Spleen (tissue), 11 donors: Measurements from ENCODE around the gene ST3GAL6. TPM values are rescaled to one million over a fixed set of nuclear protein-coding genes. Genes with fewer than 3 reads are reported as not detected.

ENCODE experiments used
- DNase-seq: peaks from one replicate; pipeline ENCODE4 v3.0.0-alpha.2; 2020
- H3K27ac ChIP-seq, 8 donors: fragments of 200-600 bp; sonication (generic) in 7 of 8; 1 replicate in 4 of 8; 2 replicates in 4 of 8; pipeline versions ENCODE4 v1.5.0 to v1.8.0; 2016 to 2021; ENCODE audit warnings: inconsistent platforms in 4 of 8, mild to moderate bottlenecking in 4 of 8, moderate library complexity in 1 of 8
- H3K27me3 ChIP-seq, 7 donors: fragments of 200-600 bp; sonication (generic) in 6 of 7; replicated peaks in 1 of 7; 1 replicate in 4 of 7; 2 replicates in 3 of 7; pipeline versions ENCODE4 v1.5.0 to v1.8.0; 2016 to 2021; ENCODE audit warnings: inconsistent platforms in 3 of 7, mild to moderate bottlenecking in 1 of 7
- H3K36me3 ChIP-seq, 6 donors: fragments of 200-600 bp; sonication (generic) in 5 of 6; 1 replicate in 4 of 6; 2 replicates in 2 of 6; pipeline versions ENCODE4 v1.5.0 to v1.8.0; 2016 to 2021; ENCODE audit warnings: inconsistent platforms in 2 of 6
- H3K4me1 ChIP-seq, 6 donors: fragments of 200-600 bp; sonication (generic) in 5 of 6; 1 replicate in 3 of 6; 2 replicates in 3 of 6; pipeline versions ENCODE4 v1.5.0 to v1.8.0; 2016 to 2021; ENCODE audit warnings: inconsistent platforms in 3 of 6
- H3K4me3 ChIP-seq, 8 donors: fragments of 200-600 bp; sonication (generic) in 7 of 8; 1 replicate in 4 of 8; 2 replicates in 4 of 8; pipeline versions ENCODE4 v1.5.0 to v1.8.0; 2016 to 2021; ENCODE audit warnings: inconsistent platforms in 4 of 8, mild to moderate bottlenecking in 4 of 8, moderate library complexity in 2 of 8
- H3K9me3 ChIP-seq, 8 donors: fragments of 200-600 bp; sonication (generic) in 7 of 8; 1 replicate in 4 of 8; 2 replicates in 4 of 8; pipeline versions ENCODE4 v1.5.0 to v1.8.0; 2016 to 2021; ENCODE audit warnings: inconsistent platforms in 4 of 8
- POLR2A ChIP-seq, 3 donors: fragments of 450-650 bp; IDR thresholded peaks; one replicate each; pipeline ENCODE4 v1.5.1; 2017; ENCODE audit warnings: antibody characterized with exemption in 3 of 3, mild to moderate bottlenecking in 1 of 3
- POLR2AphosphoS5 ChIP-seq, 3 donors: sonication (generic); formaldehyde crosslinking; IDR thresholded peaks; one replicate each; pipeline ENCODE4 v1.5.1; 2017; ENCODE audit warnings: antibody characterized with exemption in 3 of 3
- WGBS, 5 donors: extraction: QIAGEN DNeasy Blood & Tissue Kit in 3 of 5; methylation state at CpG; one replicate each; pipeline versions ENCODE4 v1.1.5 to v1.1.7; 2013 to 2018; 5-methylcytosine and 5-hydroxymethylcytosine counted together
- intact Hi-C: fragments of 100-400 bp; cut with DNase I; formaldehyde crosslinking; loops from one replicate; pipeline ENCODE4 v1.15.0; 2023; ENCODE audit warnings: low total_unique reads
- polyA plus RNA-seq, 3 donors: library from polyadenylated mRNA; stranded (reverse); fragments of 200-250 nt; gene quantifications; one replicate each; pipeline ENCODE4 v1.2.1, GENCODE V29; 2013
- total RNA-seq, 7 donors: library from RNA; depleted of rRNA in 3 of 7; stranded (reverse); fragments of >200 nt in 3 of 7; fragmentation: NEBNext Ultra II Directional in 4 of 7; extraction: Animal tissue kit (Norgen Biotek cat#: 25700) in 4 of 7; gene quantifications; one replicate each; pipeline versions ENCODE4 v1.1.0 to v1.2.1, GENCODE V29; 2016 to 2021
- TF ChIP-seq, protein P1 (sequence below), 11 experiments: fragments of 200-600 bp in 7 of 11; fragments of 450-650 bp in 4 of 11; sonication (generic) in 4 of 11; IDR thresholded peaks in 8 of 11; conservative IDR thresholded peaks in 3 of 11; 1 replicate in 7 of 11; 2 replicates in 4 of 11; pipeline versions ENCODE4 v1.4.0 to v1.8.0; 2016 to 2021; ENCODE audit warnings: antibody characterized with exemption in 11 of 11, inconsistent platforms in 4 of 11, mild to moderate bottlenecking in 1 of 11
- donor health status: healthy with polysubstance abuse.
- donor health status: DM: no; HTN: no; CAD: no; lungs with moderate emphysema.
- donor health status: DM: no; HTN: no; CAD: no.
- donor health status: Bipolar disorder and iron deficiency.
- donor health status: healthy.
- donor health status: DM: no; HTN: no; CAD: no.
- donor health status: DM: yes; HTN: yes; CAD: no.

ST3GAL6 gene
- total and polyA plus RNA-seq, 10 donors = 2.5 to 16.8 (median 9.4) TPM

DNA sequence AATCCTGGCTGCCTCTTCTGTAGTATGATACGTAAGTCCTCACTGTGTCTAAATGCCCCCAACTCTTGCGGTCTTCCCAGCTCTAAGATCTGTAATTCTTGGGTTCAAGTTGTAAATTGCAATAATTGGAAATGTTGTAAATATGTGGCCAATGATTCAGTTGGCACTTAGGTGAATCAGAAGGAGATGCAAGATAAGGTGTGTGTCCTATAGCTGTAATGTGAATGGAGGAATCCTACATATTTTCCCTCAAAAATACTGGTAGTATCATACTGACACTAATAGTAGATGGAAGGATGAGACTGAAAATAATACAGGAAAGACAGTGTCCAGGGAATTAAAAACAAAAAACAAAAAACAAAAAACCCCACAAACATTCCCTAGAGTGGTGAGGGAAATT, 3.5 kb upstream of the ST3GAL6 start:
- H3K9me3 ChIP-seq = no peaks in the 10 kb centered on the region
- H3K4me1 ChIP-seq = peaks cover 0 to 41% (median 28%) of the 10 kb centered on the region in 6 donors
- no peak overlapping the region for H3K27ac ChIP-seq
- H3K36me3 ChIP-seq = no peaks in the 10 kb centered on the region
- peaks cover 0 to 5% (median 0%) of the 10 kb centered on the region in 7 donors for H3K27me3 ChIP-seq
- intact Hi-C loops = no loop called here
- no peak overlapping the region for H3K4me3 ChIP-seq
- TF ChIP-seq, protein P1, sequence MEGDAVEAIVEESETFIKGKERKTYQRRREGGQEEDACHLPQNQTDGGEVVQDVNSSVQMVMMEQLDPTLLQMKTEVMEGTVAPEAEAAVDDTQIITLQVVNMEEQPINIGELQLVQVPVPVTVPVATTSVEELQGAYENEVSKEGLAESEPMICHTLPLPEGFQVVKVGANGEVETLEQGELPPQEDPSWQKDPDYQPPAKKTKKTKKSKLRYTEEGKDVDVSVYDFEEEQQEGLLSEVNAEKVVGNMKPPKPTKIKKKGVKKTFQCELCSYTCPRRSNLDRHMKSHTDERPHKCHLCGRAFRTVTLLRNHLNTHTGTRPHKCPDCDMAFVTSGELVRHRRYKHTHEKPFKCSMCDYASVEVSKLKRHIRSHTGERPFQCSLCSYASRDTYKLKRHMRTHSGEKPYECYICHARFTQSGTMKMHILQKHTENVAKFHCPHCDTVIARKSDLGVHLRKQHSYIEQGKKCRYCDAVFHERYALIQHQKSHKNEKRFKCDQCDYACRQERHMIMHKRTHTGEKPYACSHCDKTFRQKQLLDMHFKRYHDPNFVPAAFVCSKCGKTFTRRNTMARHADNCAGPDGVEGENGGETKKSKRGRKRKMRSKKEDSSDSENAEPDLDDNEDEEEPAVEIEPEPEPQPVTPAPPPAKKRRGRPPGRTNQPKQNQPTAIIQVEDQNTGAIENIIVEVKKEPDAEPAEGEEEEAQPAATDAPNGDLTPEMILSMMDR (IDR thresholded peaks at IDR 0.05 in 8 of 11, conservative IDR thresholded peaks at IDR 0.05 in 3 of 11) = no peak
- no peak for DNase-seq
- WGBS, 5 donors = 94 to 99% (median 95%) methylated on average over 2 of the region's 2 CpGs

- intact Hi-C loops = no loop called here
- Histone ChIP-seq H3K27ac (peak overlapping the region in 7 of 8 donors; percentile 61 to 89 (median 81)), H3K9me3 (no peaks in the 10 kb centered on the region), H3K36me3 (no peaks in the 10 kb centered on the region), H3K4me3 (peak overlapping the region in 1 of 8 donors; percentile 1), H3K27me3 (no peaks in the 10 kb centered on the region), H3K4me1 (peaks cover 0 to 60% (median 33%) of the 10 kb centered on the region in 6 donors)
- TF ChIP-seq POLR2A (IDR thresholded peaks at IDR 0.05) (no peak), POLR2AphosphoS5 (IDR thresholded peaks at IDR 0.05) (no peak)
- TF ChIP-seq, protein P1 (IDR thresholded peaks at IDR 0.05 in 8 of 11, conservative IDR thresholded peaks at IDR 0.05 in 3 of 11) = no peak
- WGBS, 5 donors = 30 to 36% (median 32%) methylated on average over 2 of the region's 2 CpGs
- DNase-seq = no peak
Measured at GRCh38 chr3:98761643-98762229, 1.4 kb upstream of the ST3GAL6 start.

- peak overlapping the region in 7 of 8 donors; percentile 51 to 89 (median 74) for H3K27ac ChIP-seq
- TF ChIP-seq POLR2AphosphoS5 (IDR thresholded peaks at IDR 0.05) (no peak), POLR2A (IDR thresholded peaks at IDR 0.05) (no peak)
- TF ChIP-seq, protein P1 (IDR thresholded peaks at IDR 0.05 in 8 of 11, conservative IDR thresholded peaks at IDR 0.05 in 3 of 11) = no peak
- peak; percentile 65 for DNase-seq
- peak overlapping the region in 6 of 8 donors; percentile 17 to 50 (median 24) for H3K4me3 ChIP-seq
- no peaks in the 10 kb centered on the region for H3K27me3 ChIP-seq
- peaks cover 0 to 69% (median 37%) of the 10 kb centered on the region in 6 donors for H3K4me1 ChIP-seq
- 10 to 24% (median 22%) methylated on average over 5 of the region's 5 CpGs for WGBS, 5 donors
- intact Hi-C loops = no loop called here
- no peaks in the 10 kb centered on the region for H3K9me3 ChIP-seq
- H3K36me3 ChIP-seq = no peaks in the 10 kb centered on the region
Measured at GRCh38 chr3:98763819-98764418, 779 bp downstream of the ST3GAL6 start.

GRCh38 chr3:98764472-98764884, 1.3 kb downstream of the ST3GAL6 start:
- TF ChIP-seq, protein P1 (IDR thresholded peaks at IDR 0.05 in 8 of 11, conservative IDR thresholded peaks at IDR 0.05 in 3 of 11) = no peak
- no peak for TF ChIP-seq POLR2AphosphoS5 (IDR thresholded peaks at IDR 0.05)
- TF ChIP-seq POLR2A (IDR thresholded peaks at IDR 0.05) = no peak
- Histone ChIP-seq H3K27me3 (no peaks in the 10 kb centered on the region), H3K4me1 (peaks cover 0 to 75% (median 39%) of the 10 kb centered on the region in 6 donors), H3K27ac (peak overlapping the region in 6 of 8 donors; percentile 51 to 89 (median 77)), H3K4me3 (peak overlapping the region in 5 of 8 donors; percentile 19 to 50 (median 25)), H3K9me3 (no peaks in the 10 kb centered on the region), H3K36me3 (no peaks in the 10 kb centered on the region)
- no peak for DNase-seq
- intact Hi-C loops = no loop called here
- 14 to 33% (median 27%) methylated on average over 4 of the region's 4 CpGs for WGBS, 5 donors
